PC-3 (cell line): ENCODE measurements around the gene PTGES2.
"Not testable (repeated sequence)": the region's sequence is repeated elsewhere in the genome, so short reads cannot be mapped to it uniquely, and the experiment has no call there.

Experiments
- CTCF ChIP-seq: fragments of 300-600 bp; sonication (generic); conservative IDR thresholded peaks from 2 replicates; pipeline ENCODE4 v1.5.1; 2017; ENCODE audit warnings: antibody characterized with exemption, low read depth, mild to moderate bottlenecking, low read length
- EZH2 ChIP-seq: fragments of 300-600 bp; sonication (generic); IDR thresholded peaks from one replicate; pipeline ENCODE4 v1.6.1; 2017; ENCODE audit warnings: antibody characterized with exemption, mild to moderate bottlenecking, low read length; ENCODE audit not compliant: unreplicated experiment
- EZH2phosphoT487 ChIP-seq: fragments of 300-600 bp; sonication (generic); IDR thresholded peaks from 2 replicates; pipeline ENCODE4 v1.6.1; 2018; ENCODE audit warnings: mild to moderate bottlenecking, antibody characterized with exemption, low read length, borderline replicate concordance

- TF ChIP-seq CTCF, EZH2, EZH2phosphoT487: not testable (repeated sequence)
Measured at GRCh38 chr9:128135561-128135960, 8.0 kb upstream of the PTGES2 start.
